ENCODE data around the gene FAM170A. TPM values are rescaled to one million over a fixed set of nuclear protein-coding genes. Genes with fewer than 3 reads are reported as not detected.

The FAM170A gene, protein sequence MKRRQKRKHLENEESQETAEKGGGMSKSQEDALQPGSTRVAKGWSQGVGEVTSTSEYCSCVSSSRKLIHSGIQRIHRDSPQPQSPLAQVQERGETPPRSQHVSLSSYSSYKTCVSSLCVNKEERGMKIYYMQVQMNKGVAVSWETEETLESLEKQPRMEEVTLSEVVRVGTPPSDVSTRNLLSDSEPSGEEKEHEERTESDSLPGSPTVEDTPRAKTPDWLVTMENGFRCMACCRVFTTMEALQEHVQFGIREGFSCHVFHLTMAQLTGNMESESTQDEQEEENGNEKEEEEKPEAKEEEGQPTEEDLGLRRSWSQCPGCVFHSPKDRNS
- total RNA-seq = not detected in 2 replicates

- DNase-seq (ENCODE audit: extremely low read depth, low read depth, low spot score) = no peak
Measured at GRCh38 chr5:119629339-119629738, at the start of gene FAM170A. Gene FAM170A, plus strand, starts transcription at chr5:119629558. Its CDS starts 211 bp downstream, at chr5:119629769.

GRCh38 chr5:119582987-119583386 is 46.4 kb upstream of the FAM170A start:
- DNase-seq (ENCODE audit: extremely low read depth, low read depth, low spot score) = no peak

GRCh38 chr5:119583684-119584083 is 45.7 kb upstream of the FAM170A start:
- no peak for DNase-seq (ENCODE audit: extremely low read depth, low read depth, low spot score)

GRCh38 chr5:119596046-119596445 is 33.3 kb upstream of the FAM170A start:
- no peak for DNase-seq (ENCODE audit: extremely low read depth, low read depth, low spot score)

GRCh38 chr5:119597728-119598298 is 31.5 kb upstream of the FAM170A start:
- DNase-seq (ENCODE audit: extremely low read depth, low read depth, low spot score) = no peak

GRCh38 chr5:119613937-119614336 is 15.4 kb upstream of the FAM170A start:
- no peak for DNase-seq (ENCODE audit: extremely low read depth, low read depth, low spot score)

GRCh38 chr5:119614838-119615237 is 14.5 kb upstream of the FAM170A start:
- DNase-seq (ENCODE audit: extremely low read depth, low read depth, low spot score) = no peak

DNA sequence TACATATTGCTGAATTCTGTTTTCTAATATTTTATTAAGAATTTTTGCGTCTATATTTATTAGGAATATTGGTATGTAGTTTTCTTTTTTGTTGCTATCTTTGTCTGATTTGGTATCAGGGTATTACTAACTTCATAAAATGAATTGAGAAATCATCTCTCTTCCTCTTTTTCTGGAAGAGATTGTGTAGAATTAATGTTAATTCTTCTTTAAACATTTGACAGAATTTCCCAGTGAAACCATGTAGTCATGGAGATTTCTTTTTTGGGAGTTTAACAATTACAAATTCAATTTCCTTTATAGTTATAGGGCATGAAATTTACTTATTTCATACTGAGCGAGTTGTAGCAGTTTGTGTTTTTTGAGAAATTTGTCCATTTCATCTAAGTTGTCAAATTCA is 3.3 kb upstream of the FAM170A start:
- no peak for DNase-seq (ENCODE audit: extremely low read depth, low read depth, low spot score)

- DNase-seq (ENCODE audit: extremely low read depth, low read depth, low spot score) = no peak
Measured at GRCh38 chr5:119630752-119631440, 1.5 kb downstream of the FAM170A start.

DNA sequence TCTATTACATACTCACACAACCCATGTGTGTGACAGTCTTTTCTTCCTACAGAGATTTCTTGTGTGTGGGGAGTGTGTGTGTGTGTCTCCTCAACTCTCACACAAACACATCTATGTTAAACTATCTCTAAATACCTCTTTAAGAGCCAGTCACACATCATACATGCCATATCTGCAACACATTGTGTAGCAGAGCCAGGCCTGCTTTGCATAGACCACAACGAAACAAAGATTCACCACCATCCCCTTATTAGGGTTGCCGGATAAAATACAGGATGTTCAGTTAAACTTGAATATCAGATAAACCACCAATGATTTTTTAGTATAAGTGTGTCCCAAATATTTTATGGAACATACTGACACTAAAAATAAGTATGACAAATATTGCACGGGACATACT is 2.3 kb downstream of the FAM170A start:
- no peak for DNase-seq (ENCODE audit: extremely low read depth, low read depth, low spot score)

DNA sequence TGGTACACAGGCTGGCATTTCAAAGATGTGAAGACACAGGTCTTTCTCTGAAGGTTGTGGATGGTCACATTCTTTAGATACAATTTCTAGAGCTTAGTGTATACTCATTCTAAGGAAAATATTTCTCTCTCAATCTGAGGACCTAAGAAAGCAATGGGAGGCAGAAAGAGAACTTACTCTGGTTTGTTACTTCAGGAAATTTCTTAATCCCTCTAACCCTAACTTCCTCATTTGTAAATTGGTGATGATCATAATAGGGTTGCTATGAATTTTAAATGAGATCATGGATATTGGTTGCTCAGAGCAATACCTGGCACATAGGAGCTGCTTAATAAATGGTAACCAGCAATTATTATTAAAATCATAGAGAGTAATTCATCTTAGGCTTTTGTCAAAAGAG is 22.1 kb downstream of the FAM170A start:
- DNase-seq (ENCODE audit: extremely low read depth, low read depth, low spot score) = no peak

DNA sequence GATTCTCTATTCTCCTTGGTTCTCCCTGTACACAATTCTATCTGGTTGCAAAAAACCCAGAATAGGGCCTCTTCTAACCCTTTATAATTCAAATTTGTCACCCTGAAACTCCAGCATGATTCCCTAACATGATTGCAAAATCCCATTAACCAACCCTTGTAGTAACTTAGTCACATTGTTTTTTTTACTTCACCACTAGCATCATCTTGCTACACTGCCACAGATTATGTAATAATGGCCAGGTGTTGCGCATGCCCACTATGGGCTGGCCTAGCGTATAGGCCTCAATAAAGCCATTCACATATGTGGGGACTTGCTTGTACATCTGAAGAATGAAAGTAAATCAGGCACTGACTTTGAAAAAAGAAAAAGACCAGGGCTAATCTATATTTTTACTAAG is 25.7 kb downstream of the FAM170A start:
- DNase-seq (ENCODE audit: extremely low read depth, low read depth, low spot score) = no peak

DNA sequence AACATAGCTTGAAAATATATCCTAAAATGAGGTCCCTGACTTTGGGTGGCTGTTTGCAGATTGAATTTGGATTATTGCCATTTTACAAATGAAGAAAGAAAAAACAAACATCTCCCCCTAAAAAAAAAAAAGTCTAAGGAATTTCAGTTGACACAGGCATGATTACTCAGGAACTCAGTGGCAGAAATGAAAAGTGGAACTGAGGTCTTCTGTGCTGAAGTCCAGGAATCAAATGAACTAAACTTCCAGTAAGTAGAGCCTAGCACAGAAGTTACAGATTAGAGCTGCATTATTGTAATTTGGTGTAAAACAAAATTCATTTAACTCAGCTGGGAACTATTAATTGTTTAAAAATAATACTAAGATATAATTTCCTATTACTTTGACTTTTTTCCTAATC is 26.7 kb downstream of the FAM170A start:
- no peak for DNase-seq (ENCODE audit: extremely low read depth, low read depth, low spot score)

DNA sequence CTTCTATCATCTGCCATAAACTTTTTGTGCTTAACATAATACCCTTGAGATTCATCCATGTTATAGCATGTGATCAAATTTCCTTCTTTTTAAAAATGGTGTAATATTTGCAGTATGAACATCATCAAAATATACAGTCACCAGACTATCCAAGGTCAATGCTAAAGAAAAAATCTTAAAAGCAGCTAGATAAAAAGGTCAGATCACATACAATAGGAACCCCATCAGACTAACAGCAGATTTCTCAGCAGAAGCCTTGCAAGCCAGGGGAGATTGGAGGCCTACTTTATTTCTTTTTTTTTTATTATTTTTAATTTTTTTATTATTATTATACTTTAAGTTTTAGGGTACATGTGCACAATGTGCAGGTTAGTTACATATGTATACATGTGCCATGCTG is 37.2 kb downstream of the FAM170A start:
- no peak for DNase-seq (ENCODE audit: extremely low read depth, low read depth, low spot score)

DNA sequence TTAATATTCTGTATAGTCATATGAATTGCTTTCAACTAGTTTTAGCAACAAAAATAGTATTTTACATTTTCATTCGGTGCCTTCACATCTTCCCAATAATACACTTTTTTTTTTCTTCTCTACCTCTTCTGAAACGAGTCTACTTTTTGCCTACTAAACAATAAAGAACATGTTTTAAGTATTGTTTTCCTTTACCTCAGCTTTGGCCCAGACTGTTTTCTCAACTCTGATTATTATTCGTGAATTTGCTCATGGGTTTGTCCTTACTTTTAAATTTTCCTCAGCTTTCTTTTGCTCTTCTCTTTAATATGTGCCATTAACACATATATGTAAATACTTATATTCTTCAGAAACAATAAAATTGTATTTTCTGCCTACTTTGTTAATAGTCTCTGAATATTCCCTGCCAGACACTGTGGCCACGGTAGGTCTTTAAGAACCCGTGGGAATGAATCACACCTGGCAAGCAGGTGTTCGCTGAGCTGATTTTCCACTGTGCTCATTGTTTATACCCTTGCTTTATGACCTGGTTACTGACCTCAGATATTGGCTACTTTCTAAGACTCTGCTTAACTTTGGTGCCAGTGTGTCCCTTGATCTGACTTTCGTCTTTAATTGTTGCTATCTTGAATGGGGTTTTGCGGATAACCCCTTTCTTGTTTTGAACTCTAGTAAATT is 49.1 kb downstream of the FAM170A start:
- no peak for DNase-seq (ENCODE audit: extremely low read depth, low read depth, low spot score)

DNA sequence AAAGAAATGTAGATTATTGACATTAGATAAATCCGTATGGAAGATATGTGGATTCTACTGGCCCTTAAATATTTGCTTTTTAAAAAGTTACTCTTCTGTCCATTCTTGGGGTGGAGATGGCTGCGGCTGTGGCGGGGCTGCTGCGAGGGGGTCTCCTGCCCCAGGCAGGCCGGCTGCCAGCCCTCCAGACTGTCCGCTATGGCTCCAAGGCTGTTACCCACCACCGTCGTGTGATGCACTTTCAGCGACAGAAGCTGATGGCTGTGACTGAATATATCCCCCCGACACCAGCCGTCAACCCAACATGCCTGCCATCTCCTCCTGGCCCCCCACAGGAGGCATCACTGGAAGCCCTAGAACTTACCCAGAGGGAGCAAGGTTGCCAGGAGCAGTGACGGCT is 50.7 kb downstream of the FAM170A start:
- DNase-seq (ENCODE audit: extremely low read depth, low read depth, low spot score) = no peak

DNA sequence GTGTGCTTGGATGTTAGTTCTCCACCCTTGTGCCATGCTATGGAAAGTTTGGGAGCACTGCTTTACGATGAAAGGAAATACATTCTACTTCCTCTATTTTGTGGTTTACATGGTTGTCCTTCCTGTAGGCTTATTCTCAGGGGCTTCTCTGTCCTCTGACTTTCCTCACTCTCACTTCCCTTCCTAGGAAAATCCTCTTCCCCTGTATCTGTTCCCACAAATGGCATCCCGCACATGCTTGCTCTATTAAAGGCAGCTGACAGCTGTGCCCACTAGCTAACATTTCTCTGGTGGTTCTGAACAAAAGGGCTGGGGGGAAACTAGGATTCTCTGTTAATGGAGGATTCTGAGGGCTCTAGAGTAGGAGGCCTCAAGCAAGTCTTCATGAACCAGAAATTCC is 52.4 kb downstream of the FAM170A start:
- no peak for DNase-seq (ENCODE audit: extremely low read depth, low read depth, low spot score)

DNA sequence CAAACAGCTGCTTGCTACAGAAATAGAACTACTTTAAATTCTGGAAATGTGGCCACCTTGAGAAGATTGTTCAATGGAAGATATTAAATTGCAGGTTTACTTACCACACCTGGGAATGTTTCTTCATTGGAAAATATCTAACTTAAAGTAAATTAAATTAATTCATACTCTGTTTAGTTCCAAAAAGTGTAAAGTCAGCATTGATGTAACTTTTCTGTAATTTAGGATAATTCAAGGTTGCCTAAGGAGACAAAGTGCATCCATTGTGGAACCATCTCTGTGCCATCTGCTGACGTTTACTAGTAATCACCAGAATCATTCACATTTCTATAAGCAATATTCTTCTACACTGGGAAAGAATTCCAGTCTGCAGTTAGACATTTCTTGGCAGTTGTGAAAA is 53.0 kb downstream of the FAM170A start:
- DNase-seq (ENCODE audit: extremely low read depth, low read depth, low spot score) = no peak
